Neural progenitor cell (in vitro differentiated cells): ENCODE data around the gene KRT1. TPM values are rescaled to one million over a fixed set of nuclear protein-coding genes. Genes with fewer than 3 reads are reported as not detected.

Experiments
- DNase-seq: peaks from one replicate; pipeline ENCODE4 v3.0.0-alpha.2; 2016; ENCODE audit warnings: low spot score
- H2AFZ ChIP-seq: fragments of 200-600 bp; sonication (generic); replicated peaks from 2 replicates; pipeline ENCODE4 v1.6.1; 2016; ENCODE audit warnings: antibody characterized with exemption
- H3F3A ChIP-seq: fragments of 200-600 bp; sonication (generic); 2 replicates; pipeline ENCODE4 v1.6.1; 2016; ENCODE audit warnings: antibody characterized with exemption, low read depth
- H3K27ac ChIP-seq: fragments of 200-600 bp; sonication (generic); 2 replicates; pipeline ENCODE4 v1.5.1; 2016; ENCODE audit warnings: mild to moderate bottlenecking
- H3K27me3 ChIP-seq: fragments of 200-600 bp; sonication (generic); 2 replicates; pipeline ENCODE4 v1.6.1; 2016; ENCODE audit warnings: mild to moderate bottlenecking, moderate library complexity
- H3K36me3 ChIP-seq: fragments of 200-600 bp; sonication (generic); 2 replicates; pipeline ENCODE4 v1.5.1; 2016
- H3K4me1 ChIP-seq: fragments of 200-600 bp; sonication (generic); 2 replicates; pipeline ENCODE4 v1.6.1; 2016; ENCODE audit warnings: mixed run types
- H3K4me2 ChIP-seq: fragments of 200-600 bp; sonication (generic); 2 replicates; pipeline ENCODE4 v1.6.1; 2016
- H3K4me3 ChIP-seq: fragments of 200-600 bp; sonication (generic); 2 replicates; pipeline ENCODE4 v1.5.1; 2016
- H3K79me2 ChIP-seq: fragments of 200-600 bp; sonication (generic); 2 replicates; pipeline ENCODE4 v1.6.1; 2016; ENCODE audit warnings: low read depth
- H3K9ac ChIP-seq: fragments of 200-600 bp; sonication (generic); 2 replicates; pipeline ENCODE4 v1.6.1; 2016
- H3K9me3 ChIP-seq: fragments of 200-600 bp; sonication (generic); 2 replicates; pipeline ENCODE4 v1.5.1; 2016; ENCODE audit warnings: low read depth
- H4K20me1 ChIP-seq: fragments of 200-600 bp; sonication (generic); 2 replicates; pipeline ENCODE4 v1.6.1; 2016; ENCODE audit warnings: low read depth
- H3K27ac Mint-ChIP-seq: 3 replicates; pipeline ENCODE4 v1.8.0; 2021; ENCODE audit warnings: mixed read lengths
- H3K27me3 Mint-ChIP-seq: 2 replicates; pipeline ENCODE4 v1.8.0; 2022; ENCODE audit warnings: low read depth, mild to moderate bottlenecking, inconsistent platforms, moderate library complexity, mixed read lengths; ENCODE audit not compliant: insufficient read depth
- H3K36me3 Mint-ChIP-seq: 3 replicates; pipeline ENCODE4 v1.8.0; 2021; ENCODE audit warnings: mixed read lengths
- H3K4me1 Mint-ChIP-seq: 3 replicates; pipeline ENCODE4 v1.8.0; 2021; ENCODE audit warnings: mixed read lengths
- H3K4me3 Mint-ChIP-seq: 3 replicates; pipeline ENCODE4 v1.8.0; 2021; ENCODE audit warnings: mild to moderate bottlenecking, moderate library complexity, mixed read lengths
- H3K9me3 Mint-ChIP-seq: 3 replicates; pipeline ENCODE4 v1.8.0; 2020; ENCODE audit warnings: mixed read lengths
- CTCF ChIP-seq: fragments of 200-600 bp; sonication (generic); IDR thresholded peaks from 2 replicates; pipeline ENCODE4 v1.5.1; 2017; ENCODE audit warnings: antibody characterized with exemption, mild to moderate bottlenecking
- EZH2 ChIP-seq: fragments of 200-600 bp; sonication (generic); IDR thresholded peaks from 2 replicates; pipeline ENCODE4 v1.6.1; 2017; ENCODE audit warnings: antibody characterized with exemption, mild to moderate bottlenecking, moderate library complexity
- EZH2phosphoT487 ChIP-seq: fragments of 200-600 bp; sonication (generic); IDR thresholded peaks from 2 replicates; pipeline ENCODE4 v1.6.1; 2017; ENCODE audit warnings: antibody characterized with exemption
- total RNA-seq: library from RNA; depleted of rRNA; stranded (reverse); fragments of >200 nt; gene quantifications from 2 replicates; pipeline ENCODE4 v1.2.3, GENCODE V29; 2015; ENCODE audit warnings: low replicate concordance

The KRT1 gene
- total RNA-seq, 1 donor from 2014 or later: not detected

- Histone ChIP-seq H3F3A (no peaks in the 10 kb centered on the region), H3K27me3 (peaks cover 12% of the 10 kb centered on the region), H3K9me3 (no peaks in the 10 kb centered on the region), H3K27ac (no peak overlapping the region), H2AFZ (no peak overlapping the region), H3K36me3 (no peaks in the 10 kb centered on the region), H3K4me2 (no peak overlapping the region), H3K9ac (no peak overlapping the region), H3K4me1 (no peaks in the 10 kb centered on the region), H4K20me1 (no peaks in the 10 kb centered on the region), H3K4me3 (no peak overlapping the region), H3K79me2 (no peaks in the 10 kb centered on the region)
- Mint-ChIP-seq H3K27ac (no peak overlapping the region), H3K4me1 (no peaks in the 10 kb centered on the region), H3K4me3 (no peak overlapping the region), H3K9me3 (no peaks in the 10 kb centered on the region), H3K27me3 (peaks cover 13% of the 10 kb centered on the region), H3K36me3 (no peaks in the 10 kb centered on the region)
- no peak for DNase-seq
- TF ChIP-seq EZH2: no peak
- TF ChIP-seq EZH2phosphoT487: no peak
- no peak for TF ChIP-seq CTCF
These were observed 42.5 kb upstream of the KRT1 start for GRCh38 chr12:52722680-52723079.

- Histone ChIP-seq H3K9me3 (no peaks in the 10 kb centered on the region), H3K36me3 (no peaks in the 10 kb centered on the region), H3K4me2 (no peak overlapping the region), H3K27me3 (peaks cover 11% of the 10 kb centered on the region), H3K9ac (no peak overlapping the region), H3K4me1 (no peaks in the 10 kb centered on the region), H3F3A (no peaks in the 10 kb centered on the region), H2AFZ (no peak overlapping the region), H4K20me1 (no peaks in the 10 kb centered on the region), H3K4me3 (no peak overlapping the region), H3K79me2 (no peaks in the 10 kb centered on the region), H3K27ac (no peak overlapping the region)
- TF ChIP-seq CTCF (no peak), EZH2 (no peak), EZH2phosphoT487 (no peak)
- no peak overlapping the region for H3K4me3 Mint-ChIP-seq
- DNase-seq: no peak
- no peaks in the 10 kb centered on the region for H3K36me3 Mint-ChIP-seq
- no peaks in the 10 kb centered on the region for H3K9me3 Mint-ChIP-seq
- H3K4me1 Mint-ChIP-seq: no peaks in the 10 kb centered on the region
- H3K27me3 Mint-ChIP-seq: peaks cover 11% of the 10 kb centered on the region
- H3K27ac Mint-ChIP-seq: no peak overlapping the region
These were observed 41.7 kb upstream of the KRT1 start for GRCh38 chr12:52721838-52722470.

GRCh38 chr12:52720365-52720886 is 40.2 kb upstream of the KRT1 start:
- Histone ChIP-seq H3K4me2 (no peak overlapping the region), H3K79me2 (no peaks in the 10 kb centered on the region), H3K27me3 (peaks cover 19% of the 10 kb centered on the region), H3F3A (no peaks in the 10 kb centered on the region), H4K20me1 (no peaks in the 10 kb centered on the region), H3K9me3 (no peaks in the 10 kb centered on the region), H3K27ac (no peak overlapping the region), H3K36me3 (no peaks in the 10 kb centered on the region), H3K4me1 (no peaks in the 10 kb centered on the region), H2AFZ (no peak overlapping the region), H3K4me3 (no peak overlapping the region), H3K9ac (no peak overlapping the region)
- Mint-ChIP-seq H3K36me3 (no peaks in the 10 kb centered on the region), H3K9me3 (no peaks in the 10 kb centered on the region), H3K27me3 (peaks cover 15% of the 10 kb centered on the region), H3K27ac (no peak overlapping the region), H3K4me3 (no peak overlapping the region), H3K4me1 (no peaks in the 10 kb centered on the region)
- DNase-seq: no peak
- TF ChIP-seq CTCF: no peak
- TF ChIP-seq EZH2phosphoT487: no peak
- no peak for TF ChIP-seq EZH2
